ENCODE results near the gene PDSS2.
"Not testable (repeated sequence)": the region's sequence is repeated elsewhere in the genome, so short reads cannot be mapped to it uniquely, and the experiment has no call there.

The PDSS2 gene

DNA sequence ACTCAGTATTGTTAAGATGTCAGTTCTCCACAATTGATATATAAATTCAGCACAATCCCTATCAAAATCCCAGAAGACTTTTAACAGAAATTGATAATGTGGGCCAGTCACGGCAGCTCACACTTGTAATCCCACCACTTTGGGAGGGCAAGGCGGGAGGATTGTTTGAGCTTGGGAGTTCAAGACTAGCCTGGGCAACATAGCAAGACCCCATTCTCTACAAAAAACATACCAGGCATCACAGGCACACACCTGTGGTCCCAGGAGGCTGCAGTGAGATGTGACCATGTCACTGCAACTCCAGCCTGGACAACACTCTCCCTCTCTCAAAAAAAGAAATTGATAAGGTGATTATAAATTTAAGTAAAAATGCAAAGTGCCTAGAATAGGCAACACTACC is 90.9 kb downstream of the PDSS2 start:
- H3K27ac ChIP-seq (ENCODE audit: low read depth, low read length) = no peak overlapping the region
- no peak overlapping the region for H3K9ac ChIP-seq (ENCODE audit: low read length)

DNA sequence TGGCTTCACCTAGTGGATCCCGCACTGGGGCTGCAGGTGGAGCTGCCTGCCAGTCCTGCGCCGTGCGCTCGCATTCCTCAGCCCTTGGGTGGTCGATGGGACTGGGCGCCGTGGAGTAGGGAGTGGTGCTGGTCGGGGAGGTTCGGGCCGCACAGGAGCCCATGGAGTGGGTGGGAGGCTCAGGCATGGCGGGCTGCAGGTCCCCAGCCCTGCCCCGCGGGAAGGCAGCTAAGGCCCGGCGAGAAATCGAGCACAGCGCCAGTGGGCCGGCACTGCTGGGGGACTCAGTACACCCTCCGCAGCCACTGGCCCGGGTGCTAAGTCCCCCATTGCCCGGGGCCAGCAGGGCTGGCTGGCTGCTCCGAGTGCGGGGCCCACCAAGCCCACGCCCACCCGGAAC is 95.2 kb downstream of the PDSS2 start:
- H3K27me3 ChIP-seq (ENCODE audit: control insufficient read depth, insufficient read depth, low read length); H3K27ac ChIP-seq (ENCODE audit: low read depth, low read length); H3K36me3 ChIP-seq (ENCODE audit: control insufficient read depth, insufficient read depth, low read length); H3K4me3 ChIP-seq (ENCODE audit: low read length); H3K4me1 ChIP-seq (ENCODE audit: control insufficient read depth, insufficient read depth, low read length); H3K9ac ChIP-seq (ENCODE audit: low read length): not testable (repeated sequence)

More for the DNA sequence above, 90.9 kb downstream of the PDSS2 start:
- H3K4me1 ChIP-seq (ENCODE audit: control insufficient read depth, insufficient read depth, low read length) = no peaks in the 10 kb centered on the region
- no peak overlapping the region for H3K4me3 ChIP-seq (ENCODE audit: low read length)
- no peaks in the 10 kb centered on the region for H3K27me3 ChIP-seq (ENCODE audit: control insufficient read depth, insufficient read depth, low read length)
- no peaks in the 10 kb centered on the region for H3K36me3 ChIP-seq (ENCODE audit: control insufficient read depth, insufficient read depth, low read length)

DNA sequence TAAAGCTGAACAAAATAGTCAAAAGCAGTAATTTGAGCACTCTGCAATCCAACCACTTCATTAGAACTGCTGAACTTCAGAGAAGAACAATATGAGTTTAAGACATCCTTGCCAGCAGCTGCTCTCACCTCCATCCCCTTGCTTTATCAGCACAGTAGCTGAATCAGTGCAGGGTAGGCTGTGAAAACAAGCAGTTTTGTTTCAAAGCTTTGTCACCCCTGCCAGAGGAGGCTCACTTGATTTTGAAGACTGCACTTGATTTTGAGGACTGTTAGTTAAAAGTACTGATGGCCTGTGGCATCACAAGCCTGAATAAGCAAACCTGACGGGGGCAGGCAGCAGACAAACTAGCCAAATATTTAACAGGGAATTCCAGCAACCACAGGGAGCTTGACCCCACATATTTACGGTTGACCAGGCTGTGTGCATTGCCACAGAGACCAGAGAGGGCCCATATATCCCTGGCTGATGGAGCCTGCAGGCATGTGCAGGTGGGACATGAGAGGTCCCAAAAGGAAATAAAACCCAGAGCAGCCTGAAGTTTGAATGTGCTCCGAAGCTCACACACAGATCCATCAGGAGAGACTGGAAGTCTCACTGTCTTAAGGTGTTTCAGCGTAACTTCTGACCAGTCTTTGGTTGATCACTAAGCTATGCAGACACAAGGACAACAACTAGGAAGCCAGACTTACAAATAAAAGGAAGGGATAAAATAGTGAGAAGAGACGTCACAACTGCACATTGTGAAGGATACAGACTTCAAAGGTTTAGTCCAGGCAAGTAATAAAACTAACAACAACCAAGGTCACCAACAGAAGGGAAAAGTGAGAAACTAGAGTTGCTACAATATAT is 97.4 kb downstream of the PDSS2 start:
- H3K9ac ChIP-seq (ENCODE audit: low read length) = no peak overlapping the region
- H3K4me1 ChIP-seq (ENCODE audit: control insufficient read depth, insufficient read depth, low read length) = no peaks in the 10 kb centered on the region
- H3K36me3 ChIP-seq (ENCODE audit: control insufficient read depth, insufficient read depth, low read length) = no peaks in the 10 kb centered on the region
- H3K27me3 ChIP-seq (ENCODE audit: control insufficient read depth, insufficient read depth, low read length) = no peaks in the 10 kb centered on the region
- no peak overlapping the region for H3K4me3 ChIP-seq (ENCODE audit: low read length)
- H3K27ac ChIP-seq (ENCODE audit: low read depth, low read length) = no peak overlapping the region

DNA sequence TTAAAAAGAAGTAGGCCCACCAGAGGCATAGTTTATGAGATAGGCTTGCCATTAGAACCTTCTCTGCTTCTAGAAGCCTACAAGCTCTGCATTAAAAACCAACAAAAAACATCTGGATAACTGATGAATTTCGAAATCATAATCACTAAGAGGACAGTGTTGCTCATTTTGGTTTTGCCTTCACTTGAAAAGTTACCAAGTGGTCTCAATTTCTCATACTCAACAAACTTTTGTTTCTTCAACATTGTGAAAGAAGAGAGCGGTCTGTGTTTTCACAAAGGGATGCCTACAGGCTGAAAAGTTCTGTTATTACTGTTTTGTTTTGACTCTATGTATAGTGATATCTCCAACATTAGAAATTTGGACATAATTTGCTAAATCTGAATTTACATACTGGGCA is 98.9 kb downstream of the PDSS2 start:
- Histone ChIP-seq H3K9ac (ENCODE audit: low read length) (no peak overlapping the region), H3K36me3 (ENCODE audit: control insufficient read depth, insufficient read depth, low read length) (no peaks in the 10 kb centered on the region), H3K4me1 (ENCODE audit: control insufficient read depth, insufficient read depth, low read length) (no peaks in the 10 kb centered on the region), H3K27me3 (ENCODE audit: control insufficient read depth, insufficient read depth, low read length) (no peaks in the 10 kb centered on the region), H3K4me3 (ENCODE audit: low read length) (no peak overlapping the region), H3K27ac (ENCODE audit: low read depth, low read length) (no peak overlapping the region)

DNA sequence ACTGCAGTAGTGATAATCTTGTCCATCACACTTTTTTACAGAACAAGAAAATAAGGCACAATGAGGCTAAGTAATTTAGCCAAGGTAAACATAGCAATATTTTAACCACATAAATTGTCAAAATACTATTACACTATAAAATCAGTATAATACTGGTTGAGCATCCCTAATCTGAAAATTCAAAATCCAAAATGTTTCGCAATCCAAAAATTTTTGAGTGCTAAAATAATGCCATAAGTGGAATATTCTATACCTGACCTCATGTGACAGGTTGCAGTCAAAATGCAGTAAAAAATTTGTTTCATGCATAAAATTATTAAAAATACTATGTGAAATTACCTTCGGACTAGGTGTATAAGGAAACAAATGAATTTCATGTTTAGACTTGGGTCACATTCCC is 101.5 kb downstream of the PDSS2 start:
- no peak overlapping the region for H3K27ac ChIP-seq (ENCODE audit: low read depth, low read length)
- H3K4me1 ChIP-seq (ENCODE audit: control insufficient read depth, insufficient read depth, low read length) = no peaks in the 10 kb centered on the region
- no peaks in the 10 kb centered on the region for H3K27me3 ChIP-seq (ENCODE audit: control insufficient read depth, insufficient read depth, low read length)
- H3K36me3 ChIP-seq (ENCODE audit: control insufficient read depth, insufficient read depth, low read length) = no peaks in the 10 kb centered on the region
- H3K9ac ChIP-seq (ENCODE audit: low read length) = no peak overlapping the region
- no peak overlapping the region for H3K4me3 ChIP-seq (ENCODE audit: low read length)

DNA sequence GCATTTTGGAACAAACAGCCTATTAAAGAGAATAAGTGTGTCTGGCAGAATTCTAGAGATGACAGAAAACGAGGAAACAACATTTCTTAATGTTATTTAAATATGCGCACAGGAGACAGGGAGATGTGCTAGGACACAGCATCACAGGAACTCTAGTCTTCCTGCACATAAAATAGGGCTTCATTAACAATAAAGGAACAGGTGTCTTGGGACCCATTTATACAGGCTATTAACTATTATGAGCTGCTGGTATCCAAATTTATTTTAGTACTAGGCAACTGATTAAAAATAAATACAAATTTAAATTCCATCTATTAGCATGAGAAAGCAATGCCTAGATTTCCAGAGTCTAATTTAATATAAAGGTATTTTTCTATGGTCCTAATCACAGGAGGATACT is 102.3 kb downstream of the PDSS2 start:
- Histone ChIP-seq H3K36me3 (ENCODE audit: control insufficient read depth, insufficient read depth, low read length) (no peaks in the 10 kb centered on the region), H3K27ac (ENCODE audit: low read depth, low read length) (no peak overlapping the region), H3K4me3 (ENCODE audit: low read length) (no peak overlapping the region), H3K27me3 (ENCODE audit: control insufficient read depth, insufficient read depth, low read length) (no peaks in the 10 kb centered on the region), H3K4me1 (ENCODE audit: control insufficient read depth, insufficient read depth, low read length) (no peaks in the 10 kb centered on the region), H3K9ac (ENCODE audit: low read length) (no peak overlapping the region)

DNA sequence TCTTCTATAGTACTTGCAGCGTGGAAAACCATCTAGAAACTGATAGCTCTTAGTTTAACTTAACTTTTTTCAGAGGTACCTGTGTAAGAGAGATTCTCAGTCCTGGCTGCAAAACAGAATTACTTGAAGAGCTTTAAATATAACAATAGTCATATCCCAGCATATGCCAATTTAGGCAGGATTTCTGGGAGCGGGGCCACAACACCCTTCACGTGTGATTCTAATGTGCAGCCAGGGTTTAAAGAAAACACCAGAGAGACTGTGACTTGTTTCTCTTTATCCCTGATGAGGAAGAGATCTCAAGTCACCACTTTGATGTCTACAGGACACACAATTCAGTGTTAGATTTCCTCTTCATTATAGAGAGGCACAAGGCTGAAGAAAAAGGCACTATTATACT is 103.7 kb downstream of the PDSS2 start:
- Histone ChIP-seq H3K27ac (ENCODE audit: low read depth, low read length) (no peak overlapping the region), H3K4me3 (ENCODE audit: low read length) (no peak overlapping the region), H3K9ac (ENCODE audit: low read length) (no peak overlapping the region)

DNA sequence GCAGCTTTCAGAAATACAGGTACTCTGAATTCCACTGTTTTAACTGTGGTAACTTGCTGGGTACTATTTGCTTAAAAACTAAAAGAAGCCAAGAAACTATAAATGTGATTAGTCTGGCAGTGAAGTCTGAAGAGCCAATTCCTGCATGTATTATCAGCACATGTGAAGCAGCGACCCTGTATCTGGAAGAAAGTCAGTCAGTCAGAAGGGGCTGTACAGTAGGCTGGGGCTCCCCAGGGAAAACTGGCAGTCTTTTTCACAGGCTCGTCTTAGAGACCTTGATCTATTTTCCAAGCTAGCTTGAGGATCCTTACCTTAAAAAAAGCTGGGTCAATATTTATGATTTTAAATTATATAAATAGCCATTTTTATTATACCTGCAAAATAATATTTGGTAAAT is 104.9 kb downstream of the PDSS2 start:
- Histone ChIP-seq H3K27ac (ENCODE audit: low read depth, low read length) (no peak overlapping the region), H3K27me3 (ENCODE audit: control insufficient read depth, insufficient read depth, low read length) (no peaks in the 10 kb centered on the region), H3K9ac (ENCODE audit: low read length) (no peak overlapping the region), H3K4me1 (ENCODE audit: control insufficient read depth, insufficient read depth, low read length) (no peaks in the 10 kb centered on the region), H3K4me3 (ENCODE audit: low read length) (no peak overlapping the region), H3K36me3 (ENCODE audit: control insufficient read depth, insufficient read depth, low read length) (no peaks in the 10 kb centered on the region)

More for the DNA sequence above, 103.7 kb downstream of the PDSS2 start:
- H3K36me3 ChIP-seq (ENCODE audit: control insufficient read depth, insufficient read depth, low read length) = no peaks in the 10 kb centered on the region
- H3K27me3 ChIP-seq (ENCODE audit: control insufficient read depth, insufficient read depth, low read length) = no peaks in the 10 kb centered on the region
- H3K4me1 ChIP-seq (ENCODE audit: control insufficient read depth, insufficient read depth, low read length) = no peaks in the 10 kb centered on the region

DNA sequence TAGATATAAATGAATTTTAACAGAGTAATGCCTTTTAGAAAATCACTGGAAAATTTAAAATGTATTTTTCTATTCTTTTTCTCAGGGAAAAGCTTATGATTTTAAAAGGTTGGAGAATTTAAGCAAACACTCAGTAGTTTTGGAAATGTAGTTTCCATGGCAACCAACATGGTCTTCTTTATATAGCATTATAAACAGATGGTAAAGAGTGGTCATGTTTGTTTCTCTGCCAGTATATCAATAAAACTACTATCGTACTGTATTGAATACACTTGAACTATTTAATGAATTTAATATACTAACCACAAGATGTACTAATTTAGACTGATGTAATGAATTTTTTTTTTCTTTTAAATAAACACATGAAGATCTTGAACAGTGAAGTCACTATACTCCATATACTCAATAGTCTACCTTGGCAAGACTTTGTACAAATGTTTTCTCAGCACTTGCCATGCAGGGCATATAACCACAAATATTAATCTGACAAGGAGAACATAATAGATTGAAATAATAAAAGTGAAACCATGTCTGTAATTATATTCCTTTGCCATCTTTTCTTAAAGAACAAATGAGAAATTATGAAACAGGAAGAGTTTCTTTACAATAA is 105.5 kb downstream of the PDSS2 start:
- H3K27ac ChIP-seq (ENCODE audit: low read depth, low read length) = no peak overlapping the region
- H3K4me3 ChIP-seq (ENCODE audit: low read length) = no peak overlapping the region
- no peaks in the 10 kb centered on the region for H3K27me3 ChIP-seq (ENCODE audit: control insufficient read depth, insufficient read depth, low read length)
- no peak overlapping the region for H3K9ac ChIP-seq (ENCODE audit: low read length)
- no peaks in the 10 kb centered on the region for H3K36me3 ChIP-seq (ENCODE audit: control insufficient read depth, insufficient read depth, low read length)
- H3K4me1 ChIP-seq (ENCODE audit: control insufficient read depth, insufficient read depth, low read length) = no peaks in the 10 kb centered on the region

DNA sequence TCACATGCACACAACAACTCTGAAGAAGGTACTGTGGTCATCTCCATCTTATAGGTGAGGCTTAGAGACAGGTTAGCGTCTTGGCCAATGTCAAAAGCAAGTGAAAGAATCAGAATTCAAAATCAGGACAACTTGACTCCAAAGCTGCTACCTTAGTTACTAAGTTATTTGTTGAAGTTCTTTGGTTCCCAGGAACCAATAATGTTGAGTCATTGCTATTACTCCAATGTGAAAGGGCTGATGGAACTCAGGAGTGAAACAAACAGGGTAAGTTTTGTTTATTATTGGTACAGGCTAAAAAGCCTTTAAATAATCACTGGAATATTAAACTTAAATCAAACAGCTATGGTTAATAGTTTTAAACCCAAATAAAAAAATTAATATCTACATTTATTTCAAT is 111.1 kb downstream of the PDSS2 start:
- Histone ChIP-seq H3K9ac (ENCODE audit: low read length) (no peak overlapping the region), H3K27ac (ENCODE audit: low read depth, low read length) (no peak overlapping the region), H3K27me3 (ENCODE audit: control insufficient read depth, insufficient read depth, low read length) (no peaks in the 10 kb centered on the region), H3K4me3 (ENCODE audit: low read length) (no peak overlapping the region), H3K36me3 (ENCODE audit: control insufficient read depth, insufficient read depth, low read length) (no peaks in the 10 kb centered on the region), H3K4me1 (ENCODE audit: control insufficient read depth, insufficient read depth, low read length) (no peaks in the 10 kb centered on the region)

DNA sequence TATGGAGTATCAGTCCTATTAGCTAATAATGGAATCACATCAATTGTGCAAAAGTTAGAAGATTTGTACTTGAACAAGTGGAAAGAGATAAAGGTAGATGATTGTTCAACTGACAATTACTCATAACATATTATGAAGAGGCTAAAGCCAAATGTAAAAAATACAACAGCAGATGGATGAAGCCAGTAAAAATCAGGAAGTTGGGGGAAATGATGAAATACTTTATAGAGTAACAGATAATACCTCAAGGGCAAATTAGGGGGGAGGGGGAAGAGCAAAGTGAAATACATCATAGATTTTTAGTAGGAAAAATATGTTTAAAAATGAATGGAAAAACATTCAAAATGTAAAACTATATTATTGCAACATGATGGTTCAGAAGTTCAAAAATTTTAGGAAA is 114.0 kb downstream of the PDSS2 start:
- H3K27me3 ChIP-seq (ENCODE audit: control insufficient read depth, insufficient read depth, low read length) = no peaks in the 10 kb centered on the region
- H3K36me3 ChIP-seq (ENCODE audit: control insufficient read depth, insufficient read depth, low read length) = no peaks in the 10 kb centered on the region
- H3K9ac ChIP-seq (ENCODE audit: low read length) = no peak overlapping the region
- no peaks in the 10 kb centered on the region for H3K4me1 ChIP-seq (ENCODE audit: control insufficient read depth, insufficient read depth, low read length)
- no peak overlapping the region for H3K4me3 ChIP-seq (ENCODE audit: low read length)
- no peak overlapping the region for H3K27ac ChIP-seq (ENCODE audit: low read depth, low read length)

DNA sequence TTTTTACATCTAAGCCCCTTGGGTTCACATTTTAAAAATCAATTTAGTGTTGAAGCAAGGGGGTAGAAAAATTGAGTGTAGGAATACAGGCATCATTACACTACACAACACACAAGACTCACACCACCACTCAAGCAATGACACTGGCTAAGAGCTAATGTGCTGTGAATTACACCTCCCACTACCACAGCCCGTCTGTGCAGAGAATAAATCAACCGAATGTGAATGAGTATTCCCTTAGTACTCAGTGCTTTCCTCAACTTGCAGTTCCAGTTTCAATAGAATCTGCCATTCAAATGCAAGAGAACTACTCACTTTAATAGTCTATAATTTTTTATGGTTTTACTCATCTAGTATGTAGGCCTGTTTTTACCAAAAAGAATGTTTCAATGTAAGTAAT is 114.4 kb downstream of the PDSS2 start:
- Histone ChIP-seq H3K4me3 (ENCODE audit: low read length) (no peak overlapping the region), H3K9ac (ENCODE audit: low read length) (no peak overlapping the region), H3K36me3 (ENCODE audit: control insufficient read depth, insufficient read depth, low read length) (no peaks in the 10 kb centered on the region), H3K4me1 (ENCODE audit: control insufficient read depth, insufficient read depth, low read length) (no peaks in the 10 kb centered on the region), H3K27me3 (ENCODE audit: control insufficient read depth, insufficient read depth, low read length) (no peaks in the 10 kb centered on the region), H3K27ac (ENCODE audit: low read depth, low read length) (no peak overlapping the region)

DNA sequence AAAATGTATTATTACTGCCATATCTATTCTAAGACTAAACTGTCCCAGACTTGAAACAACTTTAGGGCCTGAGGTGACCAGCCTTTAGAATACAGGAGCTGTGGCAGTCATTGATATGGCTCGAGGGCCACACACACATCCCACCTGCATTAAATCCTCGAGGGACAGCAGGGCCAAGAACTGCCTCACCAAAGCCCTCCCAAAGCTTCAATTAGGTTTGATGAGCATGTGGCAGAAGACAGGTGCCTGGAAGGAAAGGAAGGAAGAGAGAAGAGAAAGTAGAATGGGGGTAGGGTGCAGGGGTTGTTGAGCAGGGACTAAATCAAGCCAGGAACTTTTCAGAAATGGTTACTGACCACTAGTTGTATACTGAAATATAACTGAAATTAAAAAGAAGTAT is 115.0 kb downstream of the PDSS2 start:
- Histone ChIP-seq H3K9ac (ENCODE audit: low read length) (no peak overlapping the region), H3K4me3 (ENCODE audit: low read length) (no peak overlapping the region), H3K4me1 (ENCODE audit: control insufficient read depth, insufficient read depth, low read length) (no peaks in the 10 kb centered on the region), H3K36me3 (ENCODE audit: control insufficient read depth, insufficient read depth, low read length) (no peaks in the 10 kb centered on the region), H3K27me3 (ENCODE audit: control insufficient read depth, insufficient read depth, low read length) (no peaks in the 10 kb centered on the region), H3K27ac (ENCODE audit: low read depth, low read length) (no peak overlapping the region)
